Measurements from ENCODE around the gene PTPRZ1.

PTPRZ1 gene

GRCh38 chr7:121837462-121837861 lies 35.5 kb upstream of the PTPRZ1 start:
- Histone ChIP-seq H3K36me3 (no peaks in the 10 kb centered on the region), H3K9me3 (ENCODE audit: severe bottlenecking) (no peaks in the 10 kb centered on the region), H3K27ac (no peak overlapping the region), H3K27me3 (ENCODE audit: insufficient read depth, low read depth, severe bottlenecking) (no peaks in the 10 kb centered on the region), H3K4me3 (ENCODE audit: low read depth, low read length) (no peak overlapping the region)
- DNase-seq = no peak
- TF ChIP-seq CTCF (IDR thresholded peaks at IDR 0.05; ENCODE audit: low read depth, low read length) = no peak

DNA sequence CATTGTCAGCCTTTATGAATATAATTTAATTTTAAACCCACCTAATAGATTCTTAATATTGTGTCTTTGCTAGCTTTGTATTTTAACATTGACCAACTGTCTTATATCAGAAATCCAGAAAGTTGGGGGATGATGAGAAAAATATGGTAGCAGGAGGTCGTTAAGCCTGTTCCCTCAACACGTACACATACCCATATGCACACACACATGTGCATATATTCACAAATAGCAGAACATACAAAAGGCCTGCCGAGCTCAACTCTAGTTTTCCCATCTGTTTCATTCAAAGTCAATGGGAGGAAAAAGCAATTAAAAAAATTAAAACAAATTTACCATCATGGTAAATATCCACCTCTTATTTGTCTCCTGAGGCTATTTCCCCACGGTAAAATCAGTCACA lies 25.9 kb upstream of the PTPRZ1 start:
- no peak overlapping the region for H3K27ac ChIP-seq
- no peak overlapping the region for H3K4me3 ChIP-seq (ENCODE audit: low read depth, low read length)
- no peaks in the 10 kb centered on the region for H3K27me3 ChIP-seq (ENCODE audit: insufficient read depth, low read depth, severe bottlenecking)
- no peak for DNase-seq
- H3K36me3 ChIP-seq = no peaks in the 10 kb centered on the region
- TF ChIP-seq CTCF (IDR thresholded peaks at IDR 0.05; ENCODE audit: low read depth, low read length) = no peak
- no peaks in the 10 kb centered on the region for H3K9me3 ChIP-seq (ENCODE audit: severe bottlenecking)

- Histone ChIP-seq H3K27ac (no peak overlapping the region), H3K4me3 (ENCODE audit: low read depth, low read length) (no peak overlapping the region), H3K27me3 (ENCODE audit: insufficient read depth, low read depth, severe bottlenecking) (no peaks in the 10 kb centered on the region), H3K9me3 (ENCODE audit: severe bottlenecking) (no peaks in the 10 kb centered on the region), H3K36me3 (no peaks in the 10 kb centered on the region)
- no peak for TF ChIP-seq CTCF (IDR thresholded peaks at IDR 0.05; ENCODE audit: low read depth, low read length)
- no peak for DNase-seq
Observed at GRCh38 chr7:121853307-121853706, 19.7 kb upstream of the PTPRZ1 start.

GRCh38 chr7:121860953-121861352 lies 12.0 kb upstream of the PTPRZ1 start:
- no peak for TF ChIP-seq CTCF (IDR thresholded peaks at IDR 0.05; ENCODE audit: low read depth, low read length)

DNA sequence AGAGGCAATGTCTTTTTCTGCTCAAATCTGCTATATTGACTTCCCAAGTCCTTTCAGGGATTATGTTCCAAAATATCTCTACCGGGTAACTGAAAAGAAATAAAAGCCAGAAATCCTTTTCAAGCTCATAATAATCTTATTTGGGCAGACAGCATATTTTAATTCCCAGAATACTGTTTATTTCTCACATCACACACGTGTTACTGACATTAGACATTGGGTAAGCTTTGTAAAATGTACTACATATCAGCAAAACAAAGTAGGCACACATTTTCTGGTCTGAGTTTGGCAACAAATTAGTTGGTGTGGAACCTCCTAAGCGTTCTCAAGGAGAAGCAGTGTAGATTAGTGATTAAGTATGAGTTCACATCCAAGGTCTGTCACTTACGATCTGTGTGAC lies 10.4 kb upstream of the PTPRZ1 start:
- no peak for DNase-seq
- H3K27me3 ChIP-seq (ENCODE audit: insufficient read depth, low read depth, severe bottlenecking) = no peaks in the 10 kb centered on the region
- no peak overlapping the region for H3K27ac ChIP-seq
- H3K4me3 ChIP-seq (ENCODE audit: low read depth, low read length) = no peak overlapping the region
- TF ChIP-seq CTCF (IDR thresholded peaks at IDR 0.05; ENCODE audit: low read depth, low read length) = no peak
- H3K9me3 ChIP-seq (ENCODE audit: severe bottlenecking) = no peaks in the 10 kb centered on the region
- H3K36me3 ChIP-seq = no peaks in the 10 kb centered on the region

More at GRCh38 chr7:121860953-121861352, 12.0 kb upstream of the PTPRZ1 start:
- H3K4me3 ChIP-seq (ENCODE audit: low read depth, low read length) = no peak overlapping the region
- no peak overlapping the region for H3K27ac ChIP-seq
- H3K27me3 ChIP-seq (ENCODE audit: insufficient read depth, low read depth, severe bottlenecking) = no peaks in the 10 kb centered on the region
- H3K9me3 ChIP-seq (ENCODE audit: severe bottlenecking) = no peaks in the 10 kb centered on the region
- no peaks in the 10 kb centered on the region for H3K36me3 ChIP-seq
- DNase-seq = no peak

- H3K36me3 ChIP-seq = no peaks in the 10 kb centered on the region
- H3K27ac ChIP-seq = no peak overlapping the region
- TF ChIP-seq CTCF (IDR thresholded peaks at IDR 0.05; ENCODE audit: low read depth, low read length) = no peak
- no peaks in the 10 kb centered on the region for H3K9me3 ChIP-seq (ENCODE audit: severe bottlenecking)
- no peak overlapping the region for H3K4me3 ChIP-seq (ENCODE audit: low read depth, low read length)
- no peak for DNase-seq
- peaks cover 18% of the 10 kb centered on the region for H3K27me3 ChIP-seq (ENCODE audit: insufficient read depth, low read depth, severe bottlenecking)
Observed at GRCh38 chr7:121871188-121871587, 1.8 kb upstream of the PTPRZ1 start.
